Glomerular visceral epithelial cell (primary cell): ENCODE results near the gene AMDHD2.

ENCODE experiments used
- DNase-seq: peaks from one replicate; pipeline ENCODE4 v3.0.0-alpha.2; 2016; ENCODE audit errors: extremely low spot score

AMDHD2 gene

GRCh38 chr16:2482708-2483534, 37.2 kb upstream of the AMDHD2 start:
- no peak for DNase-seq

GRCh38 chr16:2483939-2484897, 36.0 kb upstream of the AMDHD2 start:
- DNase-seq, result no peak

GRCh38 chr16:2484898-2485508, 35.2 kb upstream of the AMDHD2 start:
- no peak for DNase-seq

- no peak for DNase-seq
Measured at GRCh38 chr16:2485811-2486507, 34.2 kb upstream of the AMDHD2 start.

GRCh38 chr16:2486645-2487516, 33.3 kb upstream of the AMDHD2 start:
- DNase-seq, result peak; percentile 56

GRCh38 chr16:2487517-2487842, 32.7 kb upstream of the AMDHD2 start:
- no peak for DNase-seq

- no peak for DNase-seq
Measured at GRCh38 chr16:2487903-2488531, 32.2 kb upstream of the AMDHD2 start.

GRCh38 chr16:2489581-2489980, 30.6 kb upstream of the AMDHD2 start:
- DNase-seq, result no peak

GRCh38 chr16:2490190-2491105, 29.7 kb upstream of the AMDHD2 start:
- DNase-seq, result no peak

- no peak for DNase-seq
Measured at GRCh38 chr16:2492292-2492691, 27.9 kb upstream of the AMDHD2 start.

- no peak for DNase-seq
Measured at GRCh38 chr16:2493605-2494004, 26.6 kb upstream of the AMDHD2 start.

- DNase-seq, result no peak
Measured at GRCh38 chr16:2494616-2495015, 25.6 kb upstream of the AMDHD2 start.

- no peak for DNase-seq
Measured at GRCh38 chr16:2495041-2495440, 25.1 kb upstream of the AMDHD2 start.

- DNase-seq, result no peak
Measured at GRCh38 chr16:2496223-2497115, 23.7 kb upstream of the AMDHD2 start.

GRCh38 chr16:2497116-2497630, 23.0 kb upstream of the AMDHD2 start:
- no peak for DNase-seq

- DNase-seq, result no peak
Measured at GRCh38 chr16:2497695-2498484, 22.3 kb upstream of the AMDHD2 start.
